Fibroblast of lung (primary cell): ENCODE data around the gene RIMKLA. TPM values are rescaled to one million over a fixed set of nuclear protein-coding genes. Genes with fewer than 3 reads are reported as not detected.

Source experiments
- DNase-seq, 2 donors: peaks; one replicate each; pipeline versions ENCODE4 v3.0.0 to v3.0.0-alpha.2; 2010; ENCODE audit warnings: low read depth in 2 of 2
- H2AFZ ChIP-seq: 2 replicates; pipeline ENCODE4 v1.5.1; 2012; ENCODE audit warnings: low read length, control low read depth, inconsistent platforms
- H3K27ac ChIP-seq: 2 replicates; pipeline ENCODE4 v1.5.1; 2011; ENCODE audit warnings: low read length, control low read depth; ENCODE audit not compliant: insufficient read depth
- H3K27me3 ChIP-seq: 2 replicates; pipeline ENCODE4 v1.5.1; 2011; ENCODE audit warnings: mild to moderate bottlenecking, low read length; ENCODE audit not compliant: control insufficient read depth, insufficient read depth
- H3K36me3 ChIP-seq: 2 replicates; pipeline ENCODE4 v1.5.1; 2011; ENCODE audit warnings: low read length; ENCODE audit not compliant: control insufficient read depth, insufficient read depth
- H3K4me1 ChIP-seq: 2 replicates; pipeline ENCODE4 v1.5.1; 2011; ENCODE audit warnings: low read length; ENCODE audit not compliant: control insufficient read depth, insufficient read depth; ENCODE audit errors: extremely low read depth
- H3K4me2 ChIP-seq: 2 replicates; pipeline ENCODE4 v1.5.1; 2011; ENCODE audit warnings: low read length, control low read depth; ENCODE audit not compliant: insufficient read depth; ENCODE audit errors: extremely low read depth
- H3K4me3 ChIP-seq, 4 experiments: fragments of 200-600 bp in 1 of 4; sonication (generic) in 1 of 4; replicated peaks in 1 of 4; 2 replicates each; pipeline ENCODE4 v1.5.1; 2011 to 2016; ENCODE audit warnings: low read length in 4 of 4, low read depth in 3 of 4, mild to moderate bottlenecking in 3 of 4, control low read depth in 2 of 4, inconsistent platforms in 1 of 4, mixed read lengths in 1 of 4; ENCODE audit not compliant: insufficient read depth in 1 of 4; ENCODE audit errors: control extremely low read depth in 1 of 4
- H3K79me2 ChIP-seq: 2 replicates; pipeline ENCODE4 v1.5.1; 2012; ENCODE audit warnings: mild to moderate bottlenecking, low read length, inconsistent platforms; ENCODE audit not compliant: control insufficient read depth, insufficient read depth
- H3K9ac ChIP-seq: 2 replicates; pipeline ENCODE4 v1.5.1; 2011; ENCODE audit warnings: mild to moderate bottlenecking, low read length, control low read depth; ENCODE audit not compliant: insufficient read depth
- H3K9me3 ChIP-seq: 2 replicates; pipeline ENCODE4 v1.5.1; 2012; ENCODE audit warnings: low read depth, low read length; ENCODE audit not compliant: control insufficient read depth, insufficient read depth
- H4K20me1 ChIP-seq: 2 replicates; pipeline ENCODE4 v1.5.1; 2011; ENCODE audit warnings: low read length; ENCODE audit not compliant: control insufficient read depth, insufficient read depth; ENCODE audit errors: extremely low read depth
- CTCF ChIP-seq, 2 donors: IDR thresholded peaks in 1 of 2; conservative IDR thresholded peaks in 1 of 2; 1 replicate in 1 of 2; 2 replicates in 1 of 2; pipeline ENCODE4 v1.5.1; 2011 to 2012; ENCODE audit warnings: low read length in 2 of 2, control low read depth in 1 of 2, inconsistent platforms in 1 of 2, low read depth in 1 of 2, mild to moderate bottlenecking in 1 of 2
- EZH2 ChIP-seq: IDR thresholded peaks from 2 replicates; pipeline ENCODE4 v1.5.1; 2012; ENCODE audit warnings: low read length, control low read depth, mild to moderate bottlenecking; ENCODE audit errors: missing control alignments
- polyA minus RNA-seq: library from RNA; depleted of rRNA, polyadenylated mRNA; stranded (reverse); fragments of >200 nt; gene quantifications from 2 replicates; pipeline ENCODE4 v1.2.3, GENCODE V29; 2011; ENCODE audit warnings: low replicate concordance
- polyA plus RNA-seq, 2 donors: library from polyadenylated mRNA; depleted of rRNA in 1 of 2; stranded (reverse) in 1 of 2; unstranded in 1 of 2; fragments of >200 nt; gene quantifications; 2 replicates each; pipeline ENCODE4 v1.2.1, GENCODE V29; 2011 to 2012; ENCODE audit warnings: missing spikeins in 1 of 2
- total RNA-seq: library from RNA; depleted of rRNA; stranded (reverse); fragments of >200 nt; gene quantifications from 2 replicates; pipeline ENCODE4 v1.2.1, GENCODE V29; 2014

The RIMKLA gene
- total RNA-seq, result under 0.01 TPM in 2 replicates
- 0.05 TPM in 1 of 2 replicates, not detected in the other for polyA plus RNA-seq
- not detected in 2 replicates for polyA plus RNA-seq (2012)
- not detected in 2 replicates for polyA minus RNA-seq

GRCh38 chr1:42380586-42381279, at the start of gene RIMKLA:
Gene RIMKLA (plus strand): TSS chr1:42380792. CDS start chr1:42380935, 143 bp downstream.
- Histone ChIP-seq H3K79me2 (no peaks in the 10 kb centered on the region), H3K4me2 (peak within 1 kb of the TSS; percentile 64), H3K4me3 (peak within 1 kb of the TSS in 3 of 4 experiments; percentile 21 to 46 (median 21)), H2AFZ (peak within 1 kb of the TSS; percentile 53), H3K27ac (no peak within 1 kb of the TSS), H3K36me3 (no peaks in the 10 kb centered on the region), H3K9ac (no peak within 1 kb of the TSS), H4K20me1 (no peaks in the 10 kb centered on the region), H3K9me3 (no peaks in the 10 kb centered on the region), H3K4me1 (no peaks in the 10 kb centered on the region), H3K27me3 (peaks cover 18% of the 10 kb centered on the region)
- peak; percentile 6 to 20 for DNase-seq
- no peak for TF ChIP-seq EZH2
- no peak for TF ChIP-seq CTCF (conservative IDR thresholded peaks at IDR 0.05 in 1 of 2, IDR thresholded peaks at IDR 0.05 in 1 of 2; ENCODE audit: low read depth in 1 of 2, low read length in 2 of 2)

- no peaks in the 10 kb centered on the region for H3K36me3 ChIP-seq
- peak overlapping the region; percentile 52 for H3K4me2 ChIP-seq
- no peak overlapping the region for H2AFZ ChIP-seq
- no peaks in the 10 kb centered on the region for H3K9me3 ChIP-seq
- peaks cover 2% of the 10 kb centered on the region for H3K4me1 ChIP-seq
- H3K27me3 ChIP-seq, result no peaks in the 10 kb centered on the region
- peak overlapping the region in 2 of 4 experiments; percentile 77 to 95 for H3K4me3 ChIP-seq
- H3K27ac ChIP-seq, result no peak overlapping the region
- no peak for DNase-seq
- no peak overlapping the region for H3K9ac ChIP-seq
- H4K20me1 ChIP-seq, result no peaks in the 10 kb centered on the region
- TF ChIP-seq EZH2 (no peak), CTCF (conservative IDR thresholded peaks at IDR 0.05 in 1 of 2, IDR thresholded peaks at IDR 0.05 in 1 of 2; ENCODE audit: low read depth in 1 of 2, low read length in 2 of 2) (no peak)
- H3K79me2 ChIP-seq, result peaks cover 65% of the 10 kb centered on the region
These were observed 47.7 kb upstream of the RIMKLA start for GRCh38 chr1:42332877-42333276.

GRCh38 chr1:42333662-42334239, 46.8 kb upstream of the RIMKLA start:
- H4K20me1 ChIP-seq, result no peaks in the 10 kb centered on the region
- peaks cover 2% of the 10 kb centered on the region for H3K4me1 ChIP-seq
- peak overlapping the region; percentile 76 to 95 (median 81) for H3K4me3 ChIP-seq
- peak overlapping the region; percentile 53 for H3K27ac ChIP-seq
- peak overlapping the region; percentile 94 for H3K4me2 ChIP-seq
- DNase-seq, result peak in 1 of 2 donors; percentile 22
- H3K9ac ChIP-seq, result peak overlapping the region; percentile 32
- TF ChIP-seq EZH2 (no peak), CTCF (conservative IDR thresholded peaks at IDR 0.05 in 1 of 2, IDR thresholded peaks at IDR 0.05 in 1 of 2; ENCODE audit: low read depth in 1 of 2, low read length in 2 of 2) (no peak)
- no peaks in the 10 kb centered on the region for H3K9me3 ChIP-seq
- H3K27me3 ChIP-seq, result no peaks in the 10 kb centered on the region
- H3K36me3 ChIP-seq, result no peaks in the 10 kb centered on the region
- H3K79me2 ChIP-seq, result peaks cover 56% of the 10 kb centered on the region
- no peak overlapping the region for H2AFZ ChIP-seq
